SH-SY5Y (cell line): ENCODE results near the gene CRYBA2.

Source experiments
- GATA2 ChIP-seq: IDR thresholded peaks from 2 replicates; pipeline ENCODE4 v1.6.1; 2011; ENCODE audit warnings: mild to moderate bottlenecking, low read depth, low read length
- GATA3 ChIP-seq: IDR thresholded peaks from 2 replicates; pipeline ENCODE4 v1.6.1; 2011; ENCODE audit warnings: low read depth, mild to moderate bottlenecking, low read length, moderate library complexity

- TF ChIP-seq GATA2, result no peak
- TF ChIP-seq GATA3, result no peak
These were observed 35.6 kb downstream of the CRYBA2 start for GRCh38 chr2:218957671-218958070.
